GM13976 (cell line): ENCODE measurements around the gene DOLPP1.

ENCODE experiments used
- DNase-seq: peaks from one replicate; pipeline ENCODE4 v3.0.0; 2012; ENCODE audit warnings: low spot score
- in situ Hi-C: fragments of 300-500 bp; cut with MboI; formaldehyde crosslinking; loops from one replicate; pipeline ENCODE4 v1.12.0; 2022; ENCODE audit warnings: low sequenced_read_pairs, mixed read lengths, inconsistent platforms; ENCODE audit not compliant: unreplicated experiment
- TF ChIP-seq, protein P1 (sequence below): IDR thresholded peaks from 2 replicates; pipeline ENCODE4 v1.5.1; 2012; ENCODE audit warnings: borderline replicate concordance, mild to moderate bottlenecking; ENCODE audit not compliant: insufficient read depth; ENCODE audit errors: extremely low read depth, missing control alignments, control extremely low read depth

Gene DOLPP1

GRCh38 chr9:129105857-129106694 lies 25.2 kb downstream of the DOLPP1 start:
- TF ChIP-seq, protein P1, sequence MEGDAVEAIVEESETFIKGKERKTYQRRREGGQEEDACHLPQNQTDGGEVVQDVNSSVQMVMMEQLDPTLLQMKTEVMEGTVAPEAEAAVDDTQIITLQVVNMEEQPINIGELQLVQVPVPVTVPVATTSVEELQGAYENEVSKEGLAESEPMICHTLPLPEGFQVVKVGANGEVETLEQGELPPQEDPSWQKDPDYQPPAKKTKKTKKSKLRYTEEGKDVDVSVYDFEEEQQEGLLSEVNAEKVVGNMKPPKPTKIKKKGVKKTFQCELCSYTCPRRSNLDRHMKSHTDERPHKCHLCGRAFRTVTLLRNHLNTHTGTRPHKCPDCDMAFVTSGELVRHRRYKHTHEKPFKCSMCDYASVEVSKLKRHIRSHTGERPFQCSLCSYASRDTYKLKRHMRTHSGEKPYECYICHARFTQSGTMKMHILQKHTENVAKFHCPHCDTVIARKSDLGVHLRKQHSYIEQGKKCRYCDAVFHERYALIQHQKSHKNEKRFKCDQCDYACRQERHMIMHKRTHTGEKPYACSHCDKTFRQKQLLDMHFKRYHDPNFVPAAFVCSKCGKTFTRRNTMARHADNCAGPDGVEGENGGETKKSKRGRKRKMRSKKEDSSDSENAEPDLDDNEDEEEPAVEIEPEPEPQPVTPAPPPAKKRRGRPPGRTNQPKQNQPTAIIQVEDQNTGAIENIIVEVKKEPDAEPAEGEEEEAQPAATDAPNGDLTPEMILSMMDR = no peak
- in situ Hi-C loops = no loop called here
- DNase-seq = no peak

- DNase-seq = no peak
- TF ChIP-seq, protein P1 = no peak
- in situ Hi-C loops = no loop called here
Measured at GRCh38 chr9:129107651-129108050, 26.7 kb downstream of the DOLPP1 start.

DNA sequence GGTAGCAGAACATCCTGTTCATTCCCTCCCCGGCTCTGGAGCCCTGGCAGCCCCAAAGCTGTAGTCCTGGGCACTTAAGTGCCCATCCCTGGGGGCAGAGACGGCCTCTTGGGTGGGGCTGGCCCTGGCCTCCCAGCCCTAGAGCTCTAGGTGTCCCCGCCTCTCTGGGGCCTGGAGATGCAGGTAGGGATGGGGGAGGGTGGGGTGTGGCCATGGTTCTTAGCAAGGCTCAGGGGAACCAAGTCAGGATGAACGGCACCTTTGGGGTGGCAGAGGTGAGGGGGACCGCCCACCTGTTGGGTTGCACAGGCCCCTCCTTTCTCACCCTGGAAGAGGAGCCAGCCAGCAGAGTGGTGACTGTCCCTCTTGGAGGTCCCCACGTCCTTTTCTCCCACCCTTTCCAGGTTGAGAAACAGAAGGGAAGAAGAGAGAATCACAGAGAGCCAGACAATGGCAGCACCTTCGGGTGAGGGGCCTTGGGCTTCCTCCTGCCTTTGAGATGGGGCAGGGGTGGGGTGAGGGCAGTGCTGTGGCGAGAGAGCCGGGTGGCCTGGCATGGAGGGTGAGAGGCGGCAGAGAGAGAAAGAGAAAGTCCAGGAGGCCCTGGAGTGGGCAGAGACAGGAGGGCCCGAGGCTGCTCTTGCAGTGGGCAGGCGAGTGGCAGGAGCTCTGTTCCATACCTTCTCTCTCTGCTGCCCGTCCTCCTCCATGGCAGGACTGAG lies 27.3 kb downstream of the DOLPP1 start:
- no peak for DNase-seq
- TF ChIP-seq, protein P1 = no peak
- in situ Hi-C loops = no loop called here

DNA sequence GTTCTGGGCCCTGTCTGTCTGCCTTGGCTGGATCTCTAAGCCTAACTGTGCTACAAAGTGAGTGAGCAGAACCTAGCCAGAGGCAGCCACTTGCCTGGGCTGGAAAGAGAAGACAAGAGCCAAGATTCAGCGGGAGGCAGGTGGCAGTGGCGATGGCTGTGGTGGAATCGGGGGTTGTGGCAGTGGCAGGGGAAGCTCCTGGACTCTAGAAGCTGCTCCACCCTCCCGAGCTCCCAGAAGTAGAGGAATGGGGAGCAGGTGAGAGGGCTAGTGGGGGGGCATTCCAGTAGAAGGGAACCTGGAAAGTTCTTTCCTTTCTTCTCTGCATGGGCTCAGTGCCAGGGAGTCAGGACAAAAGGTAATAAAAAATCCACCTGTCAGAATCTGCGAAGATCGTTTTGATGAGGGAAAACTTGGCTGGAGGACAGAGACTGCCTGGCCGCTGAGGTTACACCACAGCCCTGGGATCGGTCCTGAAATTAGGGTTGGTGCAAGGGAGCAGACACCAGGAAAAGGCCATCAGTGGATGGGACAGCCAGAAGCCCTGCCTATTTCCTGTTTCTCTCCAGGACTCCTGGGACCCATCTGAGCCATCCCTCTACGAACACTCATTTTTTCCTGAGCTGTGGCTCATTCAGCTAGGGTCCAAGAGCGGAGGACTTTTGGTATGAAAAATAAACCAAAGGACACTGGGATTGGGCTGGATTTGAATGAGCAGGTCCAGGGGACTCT lies 28.1 kb downstream of the DOLPP1 start:
- no peak for DNase-seq
- in situ Hi-C loops = no loop called here
- TF ChIP-seq, protein P1 = no peak

DNA sequence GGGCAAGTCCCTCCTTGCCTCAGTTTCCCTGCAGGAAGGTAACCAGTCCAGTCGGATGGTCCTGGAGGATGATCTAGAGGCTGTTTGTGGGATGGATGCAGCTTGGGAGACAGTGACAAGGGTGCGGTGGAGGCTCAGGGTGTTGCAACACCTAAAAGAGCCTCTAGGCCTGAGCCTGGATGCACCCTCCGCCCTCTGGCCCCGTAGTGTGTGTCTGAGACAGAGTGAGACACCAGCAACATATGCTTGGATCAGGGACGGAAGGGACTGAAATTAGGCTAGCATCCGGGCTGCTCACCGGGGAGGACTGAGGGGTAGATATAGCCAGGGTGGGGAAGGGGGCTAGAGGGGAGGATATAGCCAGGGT lies 28.6 kb downstream of the DOLPP1 start:
- DNase-seq = no peak
- in situ Hi-C loops = no loop called here
- TF ChIP-seq, protein P1 = no peak

DNA sequence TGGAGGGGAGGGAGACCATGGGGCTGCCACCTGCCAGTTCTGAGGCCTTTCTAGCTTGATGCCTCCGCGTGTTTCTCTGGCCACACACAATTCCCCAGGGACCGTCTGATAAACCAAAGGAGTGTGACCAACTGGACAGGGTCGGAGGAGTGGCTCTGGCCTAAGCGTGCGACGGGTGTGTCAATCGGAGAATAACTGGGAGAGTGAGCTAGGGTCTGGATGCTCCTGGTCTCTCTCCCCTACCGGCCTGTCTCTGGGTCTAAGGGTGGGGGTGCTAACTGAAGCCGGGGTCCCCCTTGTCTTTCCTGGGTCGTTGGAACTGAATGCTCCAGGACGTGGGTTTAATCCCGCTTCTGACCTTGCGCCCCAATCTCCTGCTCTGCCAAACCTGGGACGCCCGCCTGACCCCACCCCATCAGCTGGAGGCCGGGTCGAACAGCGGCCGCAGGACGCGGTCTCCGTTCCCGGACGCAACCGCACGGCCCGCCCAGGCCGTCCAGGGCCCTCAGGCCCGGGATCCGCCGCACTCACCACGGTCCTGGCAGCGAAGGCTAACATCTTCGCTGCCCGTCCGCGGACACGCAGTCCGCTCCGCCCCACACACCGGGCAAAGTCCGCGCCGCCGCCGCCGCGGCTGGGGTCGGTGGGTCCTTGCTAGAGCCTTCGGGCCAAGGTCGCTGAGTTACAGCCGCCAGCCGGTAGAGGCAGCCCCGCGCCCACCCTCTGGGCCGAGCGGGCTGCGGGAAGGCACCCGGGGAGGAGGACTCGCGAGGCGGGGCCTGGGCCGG lies 29.2 kb downstream of the DOLPP1 start:
- in situ Hi-C loops = no loop called here
- TF ChIP-seq, protein P1 = no peak
- DNase-seq = no peak
